SH-SY5Y (cell line): ENCODE data around the gene ZC3H6.

Experiments
- GATA2 ChIP-seq: IDR thresholded peaks from 2 replicates; pipeline ENCODE4 v1.6.1; 2011; ENCODE audit warnings: mild to moderate bottlenecking, low read depth, low read length
- GATA3 ChIP-seq: IDR thresholded peaks from 2 replicates; pipeline ENCODE4 v1.6.1; 2011; ENCODE audit warnings: low read depth, mild to moderate bottlenecking, low read length, moderate library complexity

GRCh38 chr2:112301973-112302372 lies 26.6 kb downstream of the ZC3H6 start:
- TF ChIP-seq GATA3, result no peak
- TF ChIP-seq GATA2, result no peak
